Measurements from ENCODE around the gene UROS. TPM values are rescaled to one million over a fixed set of nuclear protein-coding genes. Genes with fewer than 3 reads are reported as not detected.

UROS gene
- 45.6 TPM for total RNA-seq
- 32.3 TPM for polyA plus RNA-seq

- peak; percentile 85 for DNase-seq (ENCODE audit: extremely low spot score)
- H3K4me3 ChIP-seq (ENCODE audit: low read depth, low read length) = peak within 1 kb of the TSS; percentile 84
- peak within 1 kb of the TSS; percentile 66 for H3K27ac ChIP-seq (ENCODE audit: low read depth)
- WGBS = under 1% methylated on average over 74 of the region's 74 CpGs
- peaks cover 2% of the 10 kb centered on the region for H3K4me1 ChIP-seq (ENCODE audit: insufficient read depth)
- peaks cover 2% of the 10 kb centered on the region for H3K36me3 ChIP-seq (ENCODE audit: insufficient read depth)
Measured at GRCh38 chr10:125822878-125823662, at the start of gene UROS, which contains the start of gene BCCIP. Gene UROS (minus strand): TSS chr10:125823258. CDS start chr10:125816499, 6,759 bp downstream. Gene BCCIP (plus strand): TSS chr10:125823546. CDS start chr10:125823558, 12 bp downstream.

- no peaks in the 10 kb centered on the region for H3K36me3 ChIP-seq (ENCODE audit: insufficient read depth)
- no peak overlapping the region for H3K4me3 ChIP-seq (ENCODE audit: low read depth, low read length)
- WGBS = 52% methylated on average over 4 of the region's 4 CpGs
- DNase-seq (ENCODE audit: extremely low spot score) = no peak
- H3K4me1 ChIP-seq (ENCODE audit: insufficient read depth) = no peaks in the 10 kb centered on the region
- H3K27ac ChIP-seq (ENCODE audit: low read depth) = no peak overlapping the region
Measured at GRCh38 chr10:125871338-125871737, 48.3 kb upstream of the UROS start.

- Histone ChIP-seq H3K4me1 (ENCODE audit: insufficient read depth) (no peaks in the 10 kb centered on the region), H3K27ac (ENCODE audit: low read depth) (no peak overlapping the region), H3K4me3 (ENCODE audit: low read depth, low read length) (no peak overlapping the region), H3K36me3 (ENCODE audit: insufficient read depth) (no peaks in the 10 kb centered on the region)
- WGBS = 76% methylated on average over 7 of the region's 7 CpGs
- no peak for DNase-seq (ENCODE audit: extremely low spot score)
Measured at GRCh38 chr10:125868372-125868975, 45.4 kb upstream of the UROS start.

GRCh38 chr10:125866421-125867029, 43.5 kb upstream of the UROS start:
- no peaks in the 10 kb centered on the region for H3K4me1 ChIP-seq (ENCODE audit: insufficient read depth)
- no peaks in the 10 kb centered on the region for H3K36me3 ChIP-seq (ENCODE audit: insufficient read depth)
- no peak for DNase-seq (ENCODE audit: extremely low spot score)
- 97% methylated on average over 7 of the region's 7 CpGs for WGBS
- H3K27ac ChIP-seq (ENCODE audit: low read depth) = no peak overlapping the region
- no peak overlapping the region for H3K4me3 ChIP-seq (ENCODE audit: low read depth, low read length)

GRCh38 chr10:125865120-125865519, 42.1 kb upstream of the UROS start:
- no peak for DNase-seq (ENCODE audit: extremely low spot score)
- no peak overlapping the region for H3K27ac ChIP-seq (ENCODE audit: low read depth)
- 86% methylated on average over 3 of the region's 3 CpGs for WGBS
- no peaks in the 10 kb centered on the region for H3K36me3 ChIP-seq (ENCODE audit: insufficient read depth)
- H3K4me1 ChIP-seq (ENCODE audit: insufficient read depth) = no peaks in the 10 kb centered on the region
- H3K4me3 ChIP-seq (ENCODE audit: low read depth, low read length) = no peak overlapping the region

- Histone ChIP-seq H3K27ac (ENCODE audit: low read depth) (no peak overlapping the region), H3K4me3 (ENCODE audit: low read depth, low read length) (no peak overlapping the region), H3K36me3 (ENCODE audit: insufficient read depth) (peaks cover 6% of the 10 kb centered on the region), H3K4me1 (ENCODE audit: insufficient read depth) (no peaks in the 10 kb centered on the region)
- 91% methylated on average over 4 of the region's 4 CpGs for WGBS
- no peak for DNase-seq (ENCODE audit: extremely low spot score)
Measured at GRCh38 chr10:125859128-125859817, 36.2 kb upstream of the UROS start.

- H3K4me3 ChIP-seq (ENCODE audit: low read depth, low read length) = no peak overlapping the region
- no peak for DNase-seq (ENCODE audit: extremely low spot score)
- 84% methylated on average over 2 of the region's 2 CpGs for WGBS
- H3K27ac ChIP-seq (ENCODE audit: low read depth) = no peak overlapping the region
- H3K4me1 ChIP-seq (ENCODE audit: insufficient read depth) = no peaks in the 10 kb centered on the region
- peaks cover 6% of the 10 kb centered on the region for H3K36me3 ChIP-seq (ENCODE audit: insufficient read depth)
Measured at GRCh38 chr10:125857185-125857760, 34.2 kb upstream of the UROS start.

- H3K27ac ChIP-seq (ENCODE audit: low read depth) = no peak overlapping the region
- H3K4me3 ChIP-seq (ENCODE audit: low read depth, low read length) = no peak overlapping the region
- H3K4me1 ChIP-seq (ENCODE audit: insufficient read depth) = no peaks in the 10 kb centered on the region
- peaks cover 5% of the 10 kb centered on the region for H3K36me3 ChIP-seq (ENCODE audit: insufficient read depth)
- WGBS = 95% methylated on average over 7 of the region's 7 CpGs
- DNase-seq (ENCODE audit: extremely low spot score) = no peak
Measured at GRCh38 chr10:125852487-125852886, 29.4 kb upstream of the UROS start.

- DNase-seq (ENCODE audit: extremely low spot score) = no peak
- no peaks in the 10 kb centered on the region for H3K4me1 ChIP-seq (ENCODE audit: insufficient read depth)
- peaks cover 2% of the 10 kb centered on the region for H3K36me3 ChIP-seq (ENCODE audit: insufficient read depth)
- H3K4me3 ChIP-seq (ENCODE audit: low read depth, low read length) = no peak overlapping the region
- no peak overlapping the region for H3K27ac ChIP-seq (ENCODE audit: low read depth)
- 86% methylated on average over 2 of the region's 2 CpGs for WGBS
Measured at GRCh38 chr10:125850766-125851731, 28.0 kb upstream of the UROS start.

- Histone ChIP-seq H3K4me3 (ENCODE audit: low read depth, low read length) (no peak overlapping the region), H3K36me3 (ENCODE audit: insufficient read depth) (peaks cover 2% of the 10 kb centered on the region), H3K4me1 (ENCODE audit: insufficient read depth) (no peaks in the 10 kb centered on the region), H3K27ac (ENCODE audit: low read depth) (no peak overlapping the region)
- DNase-seq (ENCODE audit: extremely low spot score) = no peak
- 90% methylated on average over 7 of the region's 7 CpGs for WGBS
Measured at GRCh38 chr10:125849448-125849847, 26.4 kb upstream of the UROS start.

- Histone ChIP-seq H3K4me3 (ENCODE audit: low read depth, low read length) (no peak overlapping the region), H3K27ac (ENCODE audit: low read depth) (no peak overlapping the region), H3K4me1 (ENCODE audit: insufficient read depth) (no peaks in the 10 kb centered on the region), H3K36me3 (ENCODE audit: insufficient read depth) (peaks cover 2% of the 10 kb centered on the region)
- 90% methylated on average over 2 of the region's 2 CpGs for WGBS
- no peak for DNase-seq (ENCODE audit: extremely low spot score)
Measured at GRCh38 chr10:125848857-125849256, 25.8 kb upstream of the UROS start.

- Histone ChIP-seq H3K4me1 (ENCODE audit: insufficient read depth) (no peaks in the 10 kb centered on the region), H3K4me3 (ENCODE audit: low read depth, low read length) (no peak overlapping the region), H3K36me3 (ENCODE audit: insufficient read depth) (peaks cover 2% of the 10 kb centered on the region), H3K27ac (ENCODE audit: low read depth) (no peak overlapping the region)
- 97% methylated on average over 2 of the region's 2 CpGs for WGBS
- DNase-seq (ENCODE audit: extremely low spot score) = no peak
Measured at GRCh38 chr10:125848371-125848770, 25.3 kb upstream of the UROS start.

Data from urinary bladder (tissue), 4 donors.